ENCODE results near the gene SLC39A6. TPM values are rescaled to one million over a fixed set of nuclear protein-coding genes. Genes with fewer than 3 reads are reported as not detected.

SLC39A6 gene
- total and polyA plus RNA-seq, 2 of the 13 experiments (the other 11 are each of a cell fraction or from before 2014, with no cell fraction given), result 41.7 to 59.2 TPM

DNA sequence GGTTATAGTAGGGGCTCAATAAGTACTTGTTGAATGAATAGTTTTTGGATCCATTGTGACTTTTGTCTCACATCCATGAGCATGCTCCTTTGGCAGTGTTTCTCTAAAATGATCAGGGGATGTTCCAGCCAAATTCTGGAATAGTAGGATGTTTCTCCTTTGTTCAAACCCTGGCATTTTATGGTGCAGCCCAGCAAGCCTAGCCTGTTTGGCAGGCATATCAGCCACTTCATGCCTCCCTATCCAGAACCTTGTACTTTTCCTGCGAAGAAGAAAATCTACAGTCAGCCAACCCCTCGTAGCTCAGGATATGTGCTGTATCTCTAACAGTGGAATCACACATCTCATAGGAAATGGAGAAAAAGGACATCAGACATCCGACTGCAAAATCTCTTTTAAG is 34.7 kb downstream of the SLC39A6 start:
- H4K20me1 ChIP-seq (ENCODE audit: insufficient read depth, low read length), result no peaks in the 10 kb centered on the region
- in situ Hi-C loops (cut with HindIII; ENCODE audit: extremely low pct_ligation_motif_present, low pct_unique_long_range_greater_than_20kb), result loop anchor here (5.0 to 10.0 kb wide), 3 partner anchors 188 to 480 kb away; no protein-coding TSS in a partner anchor
- no peak for ATAC-seq
- H3K27me3 ChIP-seq (ENCODE audit: control insufficient read depth in 1 of 2, insufficient read depth in 2 of 2, low read length in 2 of 2), result peaks cover 0 to 8% of the 10 kb centered on the region in 2 experiments; a peak in 1 of 5 replicates
- WGBS (ENCODE audit: low lambda C conversion rate), result 24% methylated on average over 3 of the region's 3 CpGs
- no peak for FAIRE-seq
- H3K27ac ChIP-seq (ENCODE audit: extremely low read length, insufficient read depth, low read length), result no peak overlapping the region
- H3K9ac ChIP-seq (ENCODE audit: insufficient read depth, low read depth, low read length), result no peak overlapping the region
- no peaks in the 10 kb centered on the region for H3K9me3 ChIP-seq (ENCODE audit: low read length)
- DNase-seq (ENCODE audit: low spot score), result no peak
- no peaks in the 10 kb centered on the region for H3K36me3 ChIP-seq (replicated peaks in 1 of 2; ENCODE audit: control insufficient read depth in 1 of 2, insufficient read depth in 2 of 2, low read length in 2 of 2)
- no TSS peak for BruUV-seq (replicated peaks)
- intact Hi-C loops (cut with micrococcal nuclease; ENCODE audit: unreplicated experiment), result no loop called here
- H3K79me2 ChIP-seq (ENCODE audit: insufficient read depth, low read length), result no peaks in the 10 kb centered on the region
- no peak overlapping the region for H3K4me3 ChIP-seq (replicated peaks in 1 of 3; ENCODE audit: insufficient read depth in 1 of 3, low read depth in 2 of 3, low read length in 3 of 3)
- ChIA-PET POLR2A (no interaction called here), CTCF (ENCODE audit: low intra/inter-chr PET ratio, low total read pairs) (interaction anchor here (5.1 kb wide), 1 partner anchor 190 kb away, joined by 79 read pairs; no protein-coding TSS in a partner anchor)
- H3K4me1 ChIP-seq (ENCODE audit: insufficient read depth, low read length), result peaks cover 6% of the 10 kb centered on the region; the same call in 1 of the 2 replicates
- no peak overlapping the region for H2AFZ ChIP-seq (ENCODE audit: low read length)
- no peak overlapping the region for H3K4me2 ChIP-seq (ENCODE audit: low read depth, low read length)
- TF ChIP-seq, protein P1, sequence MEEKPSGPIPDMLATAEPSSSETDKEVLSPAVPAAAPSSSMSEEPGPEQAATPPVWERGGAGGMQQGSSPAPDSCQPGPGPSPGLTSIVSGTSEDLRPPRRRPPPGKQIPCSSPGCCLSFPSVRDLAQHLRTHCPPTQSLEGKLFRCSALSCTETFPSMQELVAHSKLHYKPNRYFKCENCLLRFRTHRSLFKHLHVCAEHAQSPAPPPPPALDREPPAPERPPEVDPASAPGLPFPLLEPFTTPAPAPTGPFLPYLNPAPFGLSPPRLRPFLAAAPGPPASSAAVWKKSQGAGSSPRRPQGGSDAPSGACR (CRISPR knock-in tag; IDR thresholded peaks at IDR 0.05), result no peak
- no peak for TF ChIP-seq MED13 (CRISPR knock-in tag; IDR thresholded peaks at IDR 0.05)
- TF ChIP-seq ZNF235 (CRISPR knock-in tag; IDR thresholded peaks at IDR 0.05; ENCODE audit: borderline replicate concordance), result no peak
- TF ChIP-seq, protein P2, sequence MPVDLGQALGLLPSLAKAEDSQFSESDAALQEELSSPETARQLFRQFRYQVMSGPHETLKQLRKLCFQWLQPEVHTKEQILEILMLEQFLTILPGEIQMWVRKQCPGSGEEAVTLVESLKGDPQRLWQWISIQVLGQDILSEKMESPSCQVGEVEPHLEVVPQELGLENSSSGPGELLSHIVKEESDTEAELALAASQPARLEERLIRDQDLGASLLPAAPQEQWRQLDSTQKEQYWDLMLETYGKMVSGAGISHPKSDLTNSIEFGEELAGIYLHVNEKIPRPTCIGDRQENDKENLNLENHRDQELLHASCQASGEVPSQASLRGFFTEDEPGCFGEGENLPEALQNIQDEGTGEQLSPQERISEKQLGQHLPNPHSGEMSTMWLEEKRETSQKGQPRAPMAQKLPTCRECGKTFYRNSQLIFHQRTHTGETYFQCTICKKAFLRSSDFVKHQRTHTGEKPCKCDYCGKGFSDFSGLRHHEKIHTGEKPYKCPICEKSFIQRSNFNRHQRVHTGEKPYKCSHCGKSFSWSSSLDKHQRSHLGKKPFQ (CRISPR knock-in tag; IDR thresholded peaks at IDR 0.05; ENCODE audit: insufficient replicate concordance), result no peak
- TF ChIP-seq, protein P3, sequence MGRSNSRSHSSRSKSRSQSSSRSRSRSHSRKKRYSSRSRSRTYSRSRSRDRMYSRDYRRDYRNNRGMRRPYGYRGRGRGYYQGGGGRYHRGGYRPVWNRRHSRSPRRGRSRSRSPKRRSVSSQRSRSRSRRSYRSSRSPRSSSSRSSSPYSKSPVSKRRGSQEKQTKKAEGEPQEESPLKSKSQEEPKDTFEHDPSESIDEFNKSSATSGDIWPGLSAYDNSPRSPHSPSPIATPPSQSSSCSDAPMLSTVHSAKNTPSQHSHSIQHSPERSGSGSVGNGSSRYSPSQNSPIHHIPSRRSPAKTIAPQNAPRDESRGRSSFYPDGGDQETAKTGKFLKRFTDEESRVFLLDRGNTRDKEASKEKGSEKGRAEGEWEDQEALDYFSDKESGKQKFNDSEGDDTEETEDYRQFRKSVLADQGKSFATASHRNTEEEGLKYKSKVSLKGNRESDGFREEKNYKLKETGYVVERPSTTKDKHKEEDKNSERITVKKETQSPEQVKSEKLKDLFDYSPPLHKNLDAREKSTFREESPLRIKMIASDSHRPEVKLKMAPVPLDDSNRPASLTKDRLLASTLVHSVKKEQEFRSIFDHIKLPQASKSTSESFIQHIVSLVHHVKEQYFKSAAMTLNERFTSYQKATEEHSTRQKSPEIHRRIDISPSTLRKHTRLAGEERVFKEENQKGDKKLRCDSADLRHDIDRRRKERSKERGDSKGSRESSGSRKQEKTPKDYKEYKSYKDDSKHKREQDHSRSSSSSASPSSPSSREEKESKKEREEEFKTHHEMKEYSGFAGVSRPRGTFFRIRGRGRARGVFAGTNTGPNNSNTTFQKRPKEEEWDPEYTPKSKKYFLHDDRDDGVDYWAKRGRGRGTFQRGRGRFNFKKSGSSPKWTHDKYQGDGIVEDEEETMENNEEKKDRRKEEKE (IDR thresholded peaks at IDR 0.05), result no peak
- TF ChIP-seq ZNF850 (CRISPR knock-in tag; conservative IDR thresholded peaks at IDR 0.05), result no peak
- no peak for TF ChIP-seq MTF2 (CRISPR knock-in tag; IDR thresholded peaks at IDR 0.05; ENCODE audit: borderline replicate concordance)
- TF ChIP-seq, protein P4, sequence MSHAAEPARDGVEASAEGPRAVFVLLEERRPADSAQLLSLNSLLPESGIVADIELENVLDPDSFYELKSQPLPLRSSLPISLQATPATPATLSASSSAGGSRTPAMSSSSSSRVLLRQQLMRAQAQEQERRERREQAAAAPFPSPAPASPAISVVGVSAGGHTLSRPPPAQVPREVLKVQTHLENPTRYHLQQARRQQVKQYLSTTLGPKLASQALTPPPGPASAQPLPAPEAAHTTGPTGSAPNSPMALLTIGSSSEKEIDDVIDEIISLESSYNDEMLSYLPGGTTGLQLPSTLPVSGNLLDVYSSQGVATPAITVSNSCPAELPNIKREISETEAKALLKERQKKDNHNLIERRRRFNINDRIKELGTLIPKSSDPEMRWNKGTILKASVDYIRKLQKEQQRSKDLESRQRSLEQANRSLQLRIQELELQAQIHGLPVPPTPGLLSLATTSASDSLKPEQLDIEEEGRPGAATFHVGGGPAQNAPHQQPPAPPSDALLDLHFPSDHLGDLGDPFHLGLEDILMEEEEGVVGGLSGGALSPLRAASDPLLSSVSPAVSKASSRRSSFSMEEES (CRISPR knock-in tag; IDR thresholded peaks at IDR 0.05), result no peak
- TF ChIP-seq ATRX (CRISPR knock-in tag; IDR thresholded peaks at IDR 0.05; ENCODE audit: borderline replicate concordance), result no peak
- TF ChIP-seq SUZ12 (IDR thresholded peaks at IDR 0.05; ENCODE audit: low read depth, low read length), result no peak
- TF ChIP-seq TARDBP (CRISPR knock-in tag; IDR thresholded peaks at IDR 0.05), result no peak
- TF ChIP-seq THYN1 (CRISPR knock-in tag; IDR thresholded peaks at IDR 0.05; ENCODE audit: borderline replicate concordance, low read depth), result no peak
- no peak for TF ChIP-seq RAD51 (IDR thresholded peaks at IDR 0.05; ENCODE audit: borderline replicate concordance)
- no peak for TF ChIP-seq FOXO1 (CRISPR knock-in tag; IDR thresholded peaks at IDR 0.05)
